ENCODE data around the gene CTBS. TPM values are rescaled to one million over a fixed set of nuclear protein-coding genes. Genes with fewer than 3 reads are reported as not detected.

The CTBS gene
- total and polyA plus RNA-seq, 2 of the 8 experiments (the other 6 are each of a cell fraction or from before 2014, with no cell fraction given), result 3.3 to 4.1 TPM

DNA sequence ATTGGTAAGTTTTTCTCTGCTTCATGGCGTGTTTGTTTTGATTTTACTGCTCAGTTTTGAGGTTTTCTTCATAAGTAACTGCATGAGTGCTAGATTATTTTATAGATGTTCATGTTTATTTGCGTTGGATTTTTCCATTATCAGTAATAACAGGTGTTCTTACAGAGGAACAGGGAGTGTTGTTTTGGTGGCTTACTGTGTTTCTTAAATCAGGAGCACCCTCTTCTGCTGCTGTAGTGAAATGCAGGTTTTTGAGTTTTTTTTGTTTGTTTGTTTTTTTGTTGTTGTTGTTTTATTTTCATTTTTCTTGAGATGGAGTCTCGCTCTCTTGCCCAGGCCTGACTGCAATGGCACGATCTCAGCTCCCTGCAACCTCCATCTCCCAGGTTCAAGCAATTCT lies 32.6 kb downstream of the CTBS start:
- ChIA-PET POLR2A (ENCODE audit: partially characterized antibody) (no interaction called here), CTCF (ENCODE audit: partially characterized antibody) (interaction anchor here (0.7 to 1.8 kb wide), 2 partner anchors 78 to 212 kb away, joined by 3 to 7 read pairs; no protein-coding TSS in a partner anchor)
- Histone ChIP-seq H2AK5ac (ENCODE audit: low read depth, low read length) (no peak overlapping the region), H3K4me1 (replicated peaks in 1 of 4; ENCODE audit: control insufficient read depth in 3 of 4, insufficient read depth in 4 of 4, low read length in 3 of 4) (no peaks in the 10 kb centered on the region), H3K56ac (replicated peaks; ENCODE audit: insufficient read length, low read depth, low read length) (no peak overlapping the region), H3K79me2 (ENCODE audit: control insufficient read depth in 1 of 2, insufficient read depth in 2 of 2, low read length in 2 of 2) (no peaks in the 10 kb centered on the region), H2BK12ac (ENCODE audit: low read depth, low read length) (no peak overlapping the region), H2AFZ (ENCODE audit: low read length) (no peak overlapping the region), H2BK20ac (ENCODE audit: low read length) (no peak overlapping the region), H3K23ac (ENCODE audit: insufficient read length) (no peak overlapping the region), H3K18ac (ENCODE audit: extremely low read depth, low read length) (no peak overlapping the region), H3K14ac (ENCODE audit: insufficient read length) (no peak overlapping the region), H4K8ac (ENCODE audit: extremely low read depth, insufficient read depth, low read length) (no peak overlapping the region), H3K9ac (replicated peaks in 1 of 4; ENCODE audit: extremely low read depth in 1 of 4, low read depth in 3 of 4, low read length in 3 of 4) (no peak overlapping the region), H3K36me3 (ENCODE audit: control insufficient read depth in 2 of 4, insufficient read depth in 4 of 4, low read length in 3 of 4) (no peaks in the 10 kb centered on the region), H3K9me3 (ENCODE audit: insufficient read depth in 2 of 2, low read depth in 1 of 2, low read length in 1 of 2) (no peaks in the 10 kb centered on the region; a peak in 1 of 4 replicates), H2BK5ac (ENCODE audit: low read depth, low read length) (no peak overlapping the region), H2BK120ac (replicated peaks; ENCODE audit: low read depth, low read length) (no peak overlapping the region), H4K20me1 (replicated peaks in 1 of 2; ENCODE audit: control insufficient read depth in 1 of 2, insufficient read depth in 2 of 2, low read length in 2 of 2) (no peaks in the 10 kb centered on the region), H2BK15ac (ENCODE audit: low read length) (no peak overlapping the region), H4K5ac (ENCODE audit: insufficient read length, low read depth, low read length) (no peak overlapping the region), H3K23me2 (ENCODE audit: low read depth, low read length) (no peaks in the 10 kb centered on the region), H3K27me3 (replicated peaks in 1 of 4; ENCODE audit: control insufficient read depth in 3 of 4, extremely low read depth in 1 of 4, insufficient read depth in 3 of 4, low read length in 3 of 4) (no peaks in the 10 kb centered on the region), H3K4me2 (ENCODE audit: insufficient read depth in 1 of 2, low read depth in 2 of 2, low read length in 2 of 2) (no peak overlapping the region), H4K91ac (replicated peaks; ENCODE audit: insufficient read length, low read length) (no peak overlapping the region), H3K79me1 (ENCODE audit: low read depth, low read length) (no peaks in the 10 kb centered on the region), H3K4me3 (ENCODE audit: extremely low read depth in 1 of 4, insufficient read depth in 2 of 4, low read depth in 3 of 4, low read length in 4 of 4) (no peak overlapping the region), H3K4ac (replicated peaks; ENCODE audit: insufficient read length, low read depth, low read length) (no peak overlapping the region), H3K27ac (ENCODE audit: low read depth, low read length) (no peak overlapping the region)
- no peak for DNase-seq (ENCODE audit: low read depth in 1 of 2, low spot score in 2 of 2)
- 69% methylated on average over 4 of the region's 4 CpGs; no CpG with 5 or more reads in 1 of the 2 experiments for WGBS, 2 experiments (ENCODE audit: extremely low coverage in 1 of 2, insufficient coverage in 1 of 2, insufficient read length in 1 of 2, insufficient replicate concordance in 2 of 2, low coverage in 1 of 2, low lambda C conversion rate in 2 of 2, missing lambda C conversion rate in 1 of 2)
- no peak for FAIRE-seq
- no peak for TF ChIP-seq ZNF274 (IDR thresholded peaks at IDR 0.05; ENCODE audit: borderline replicate concordance, extremely low read depth, low read length)
- TF ChIP-seq E2F6 (IDR thresholded peaks at IDR 0.05), result no peak
- no peak for TF ChIP-seq HDAC6 (IDR thresholded peaks at IDR 0.05; ENCODE audit: low read depth, low read length)
- TF ChIP-seq CTCF (IDR thresholded peaks at IDR 0.05; ENCODE audit: control extremely low read depth in 1 of 3, insufficient read depth in 1 of 3, low read depth in 1 of 3, low read length in 3 of 3), result peak in 2 of 3 experiments; percentile 33 to 35; a peak in 2 of 4 replicates
- no peak for TF ChIP-seq BRCA1 (IDR thresholded peaks at IDR 0.05; ENCODE audit: low read depth, low read length)
- TF ChIP-seq SRF (IDR thresholded peaks at IDR 0.05; ENCODE audit: low read depth, low read length), result no peak
- TF ChIP-seq PHF8 (conservative IDR thresholded peaks at IDR 0.05; ENCODE audit: low read depth, low read length), result no peak
- TF ChIP-seq RAD21 (IDR thresholded peaks at IDR 0.05 in 1 of 2, conservative IDR thresholded peaks at IDR 0.05 in 1 of 2; ENCODE audit: low read depth in 2 of 2, low read length in 2 of 2), result peak; percentile 66 to 73
- TF ChIP-seq POLR2AphosphoS5 (IDR thresholded peaks at IDR 0.05; ENCODE audit: low read depth, low read length), result no peak
- no peak for TF ChIP-seq RBBP5 (IDR thresholded peaks at IDR 0.05; ENCODE audit: borderline replicate concordance, low read depth, low read length)
- TF ChIP-seq JUN (IDR thresholded peaks at IDR 0.05; ENCODE audit: low read depth, low read length), result no peak

All from H1 (cell line).